ENCODE measurements around the gene PDS5B. TPM values are rescaled to one million over a fixed set of nuclear protein-coding genes. Genes with fewer than 3 reads are reported as not detected.
"Not testable (repeated sequence)": the region's sequence is repeated elsewhere in the genome, so short reads cannot be mapped to it uniquely, and the experiment has no call there.

Gene PDS5B
- total and polyA plus RNA-seq, 2 donors (not counting 1 experiment from before 2014, with no cell fraction given): 6.6 to 62.9 TPM

- H2AFZ ChIP-seq (ENCODE audit: insufficient read depth, low read depth, low read length, poor library complexity, severe bottlenecking): no peak overlapping the region
- peaks cover 4% of the 10 kb centered on the region for H3K27me3 Mint-ChIP-seq
- no CpG with 5 or more reads among the region's 2 CpGs for WGBS (ENCODE audit: insufficient coverage)
- no peak overlapping the region for H3K27ac Mint-ChIP-seq
- no peaks in the 10 kb centered on the region for H3K79me2 ChIP-seq (ENCODE audit: control insufficient read depth, insufficient read depth, low read length)
- peaks cover 2% of the 10 kb centered on the region for H3K9me3 Mint-ChIP-seq (ENCODE audit: insufficient read depth)
- ChIA-PET POLR2A (no interaction called here), CTCF (interaction anchor here (1.1 kb wide), 1 partner anchor 25 kb away, joined by 4 read pairs; no protein-coding TSS in a partner anchor)
- H3K4me1 ChIP-seq (ENCODE audit: control insufficient read depth in 2 of 2, insufficient read depth in 2 of 2, low read length in 2 of 2): no peaks in the 10 kb centered on the region
- peaks cover 0 to 4% (median 2%) of the 10 kb centered on the region in 3 donors for H3K9me3 ChIP-seq (ENCODE audit: control extremely low read depth in 1 of 3, control insufficient read depth in 2 of 3, insufficient read depth in 1 of 3, low read length in 2 of 3)
- intact Hi-C loops (cut with micrococcal nuclease): no loop called here
- DNase-seq (no peak), ATAC-seq (ENCODE audit: low read depth) (no peak)
- no peak overlapping the region for H3K9ac ChIP-seq (ENCODE audit: low read length)
- TF ChIP-seq CTCF (IDR thresholded peaks at IDR 0.05) (no peak), EZH2 (IDR thresholded peaks at IDR 0.05; ENCODE audit: borderline replicate concordance, insufficient read depth, low read depth, low read length, poor library complexity, severe bottlenecking) (no peak)
- no peaks in the 10 kb centered on the region for H3K27me3 ChIP-seq (replicated peaks in 1 of 4; ENCODE audit: control extremely low read depth in 1 of 4, control insufficient read depth in 3 of 4, insufficient read depth in 4 of 4, low read length in 3 of 4)
- H3K4me1 Mint-ChIP-seq: peaks cover 2% of the 10 kb centered on the region
- H4K20me1 ChIP-seq (ENCODE audit: control insufficient read depth, insufficient read depth, low read length, poor library complexity, severe bottlenecking): no peaks in the 10 kb centered on the region
- no peak overlapping the region for H3K4me3 ChIP-seq (ENCODE audit: control extremely low read depth in 1 of 5, extremely low read depth in 1 of 5, insufficient read depth in 1 of 5, low read depth in 2 of 5, low read length in 4 of 5)
- no peaks in the 10 kb centered on the region for H3K36me3 ChIP-seq (replicated peaks in 1 of 2; ENCODE audit: control extremely low read depth in 1 of 2, control insufficient read depth in 1 of 2, extremely low read depth in 1 of 2, insufficient read depth in 2 of 2, low read length in 1 of 2)
- H3K27ac ChIP-seq (ENCODE audit: low read length in 2 of 2): no peak overlapping the region
- H3K4me3 Mint-ChIP-seq: no peak overlapping the region
- H3K4me2 ChIP-seq (replicated peaks; ENCODE audit: low read depth, low read length, poor library complexity, severe bottlenecking): no peak overlapping the region
Observed at GRCh38 chr13:32555613-32556012, 30.6 kb upstream of the PDS5B start.

GRCh38 chr13:32560842-32561241 lies 25.4 kb upstream of the PDS5B start:
- H3K27me3 ChIP-seq (replicated peaks in 1 of 4; ENCODE audit: control extremely low read depth in 1 of 4, control insufficient read depth in 3 of 4, insufficient read depth in 4 of 4, low read length in 3 of 4); H3K27ac ChIP-seq (ENCODE audit: low read length in 2 of 2); H3K9ac ChIP-seq (ENCODE audit: low read length); H3K27me3 Mint-ChIP-seq; H3K79me2 ChIP-seq (ENCODE audit: control insufficient read depth, insufficient read depth, low read length); H4K20me1 ChIP-seq (ENCODE audit: control insufficient read depth, insufficient read depth, low read length, poor library complexity, severe bottlenecking); DNase-seq; H3K4me3 ChIP-seq (ENCODE audit: control extremely low read depth in 1 of 5, extremely low read depth in 1 of 5, insufficient read depth in 1 of 5, low read depth in 2 of 5, low read length in 4 of 5); H3K4me3 Mint-ChIP-seq; H3K36me3 ChIP-seq (replicated peaks in 1 of 2; ENCODE audit: control extremely low read depth in 1 of 2, control insufficient read depth in 1 of 2, extremely low read depth in 1 of 2, insufficient read depth in 2 of 2, low read length in 1 of 2); H3K4me1 ChIP-seq (ENCODE audit: control insufficient read depth in 2 of 2, insufficient read depth in 2 of 2, low read length in 2 of 2); H3K4me1 Mint-ChIP-seq; H3K9me3 Mint-ChIP-seq (ENCODE audit: insufficient read depth); POLR2A ChIA-PET; ATAC-seq (ENCODE audit: low read depth); intact Hi-C loops (cut with micrococcal nuclease); H3K4me2 ChIP-seq (replicated peaks; ENCODE audit: low read depth, low read length, poor library complexity, severe bottlenecking); H3K27ac Mint-ChIP-seq; H2AFZ ChIP-seq (ENCODE audit: insufficient read depth, low read depth, low read length, poor library complexity, severe bottlenecking): not testable (repeated sequence)
- CTCF ChIA-PET: interaction anchor here (1.0 kb wide), 1 partner anchor 9 kb away, joined by 5 read pairs; no protein-coding TSS in a partner anchor
- 100% methylated on average over 1 of the region's 1 CpG for WGBS (ENCODE audit: insufficient coverage)
- peaks cover 7 to 17% (median 12%) of the 10 kb centered on the region in 3 donors for H3K9me3 ChIP-seq (ENCODE audit: control extremely low read depth in 1 of 3, control insufficient read depth in 2 of 3, insufficient read depth in 1 of 3, low read length in 2 of 3)

- CTCF ChIA-PET; H3K4me1 ChIP-seq (ENCODE audit: control insufficient read depth in 2 of 2, insufficient read depth in 2 of 2, low read length in 2 of 2); H3K4me3 Mint-ChIP-seq; H4K20me1 ChIP-seq (ENCODE audit: control insufficient read depth, insufficient read depth, low read length, poor library complexity, severe bottlenecking); H3K27ac Mint-ChIP-seq; H3K4me1 Mint-ChIP-seq; H2AFZ ChIP-seq (ENCODE audit: insufficient read depth, low read depth, low read length, poor library complexity, severe bottlenecking); H3K27me3 ChIP-seq (replicated peaks in 1 of 4; ENCODE audit: control extremely low read depth in 1 of 4, control insufficient read depth in 3 of 4, insufficient read depth in 4 of 4, low read length in 3 of 4); H3K9me3 Mint-ChIP-seq (ENCODE audit: insufficient read depth); POLR2A ChIA-PET; H3K79me2 ChIP-seq (ENCODE audit: control insufficient read depth, insufficient read depth, low read length); H3K36me3 ChIP-seq (replicated peaks in 1 of 2; ENCODE audit: control extremely low read depth in 1 of 2, control insufficient read depth in 1 of 2, extremely low read depth in 1 of 2, insufficient read depth in 2 of 2, low read length in 1 of 2); H3K27ac ChIP-seq (ENCODE audit: low read length in 2 of 2); ATAC-seq (ENCODE audit: low read depth); H3K4me3 ChIP-seq (ENCODE audit: control extremely low read depth in 1 of 5, extremely low read depth in 1 of 5, insufficient read depth in 1 of 5, low read depth in 2 of 5, low read length in 4 of 5); H3K4me2 ChIP-seq (replicated peaks; ENCODE audit: low read depth, low read length, poor library complexity, severe bottlenecking); H3K27me3 Mint-ChIP-seq; intact Hi-C loops (cut with micrococcal nuclease); DNase-seq; H3K9ac ChIP-seq (ENCODE audit: low read length): not testable (repeated sequence)
- peaks cover 0 to 13% (median 12%) of the 10 kb centered on the region in 3 donors for H3K9me3 ChIP-seq (ENCODE audit: control extremely low read depth in 1 of 3, control insufficient read depth in 2 of 3, insufficient read depth in 1 of 3, low read length in 2 of 3)
- 100% methylated on average over 1 of the region's 4 CpGs for whole genome bisulfite sequencing (ENCODE audit: insufficient coverage)
Observed at GRCh38 chr13:32575687-32576086, 10.6 kb upstream of the PDS5B start.

All from B cell (primary cell).